HepG2 (cell line): ENCODE results near the gene GPD1. TPM values are rescaled to one million over a fixed set of nuclear protein-coding genes. Genes with fewer than 3 reads are reported as not detected.

Source experiments
- ATAC-seq: fragments of 200-7000 bp; cut with Tn5 transposase; 3 replicates; pipeline ENCODE4 v1.9.1; 2020; ENCODE audit warnings: mild to moderate bottlenecking, moderate library complexity
- BruUV-seq: library from RNA; stranded (reverse); fragments of 400-500 nt; replicated peaks from 2 replicates; lab custom pipeline; 2021; lab: Mats Ljungman, UMichigan
- CTCF ChIA-PET: fragments of 300-600 bp; formaldehyde crosslinking; extraction: SDS; loops from one replicate; lab custom pipeline; 2021; ENCODE audit warnings: low total read pairs, inconsistent platforms, low intra/inter-chr PET ratio; lab: Yijun Ruan, JAX
- POLR2A ChIA-PET: fragments of 350-600 bp; sonication (Branson Sonifier 250); formaldehyde crosslinking; loops from one replicate; lab custom pipeline; 2020; ENCODE audit warnings: antibody characterized with exemption, inconsistent platforms; lab: Yijun Ruan, JAX
- DNase-seq: peaks from one replicate; pipeline ENCODE4 v3.0.0-alpha.2; 2015; ENCODE audit warnings: low spot score
- FAIRE-seq: peaks from 3 replicates; lab custom pipeline; 2011; peaks lifted over from hg19 to GRCh38; lab: Jason Lieb, UNC
- H2AFZ ChIP-seq: one replicate; pipeline ENCODE4 v1.6.1; 2011; ENCODE audit warnings: low read length, inconsistent platforms
- H3K27ac ChIP-seq: fragments of 300-600 bp; 3 replicates; pipeline ENCODE4 v1.8.0; 2011; ENCODE audit warnings: mixed run types, mild to moderate bottlenecking, mixed read lengths, low read length, inconsistent platforms; ENCODE audit not compliant: insufficient read depth; ENCODE audit errors: extremely low read length
- H3K27me3 ChIP-seq, 2 experiments: fragments of 200-600 bp in 1 of 2; 2 replicates in 1 of 2; 3 replicates in 1 of 2; pipeline versions ENCODE4 v1.6.0 to v1.8.0; 2011; ENCODE audit warnings: low read length in 2 of 2, mild to moderate bottlenecking in 2 of 2, moderate library complexity in 2 of 2, inconsistent platforms in 1 of 2; ENCODE audit not compliant: insufficient read depth in 2 of 2, control insufficient read depth in 1 of 2
- H3K36me3 ChIP-seq, 2 experiments: fragments of 200-600 bp in 1 of 2; replicated peaks in 1 of 2; 2 replicates in 1 of 2; 3 replicates in 1 of 2; pipeline versions ENCODE4 v1.5.1 to v1.8.0; 2011; ENCODE audit warnings: low read length in 2 of 2, inconsistent platforms in 1 of 2; ENCODE audit not compliant: insufficient read depth in 2 of 2, control insufficient read depth in 1 of 2
- H3K4me1 ChIP-seq: 2 replicates; pipeline ENCODE4 v1.5.1; 2012; ENCODE audit warnings: low read length, inconsistent platforms; ENCODE audit not compliant: insufficient read depth
- H3K4me2 ChIP-seq: 2 replicates; pipeline ENCODE4 v1.6.0; 2011; ENCODE audit warnings: low read depth, low read length, inconsistent platforms
- H3K4me3 ChIP-seq, 3 experiments: fragments of 200-600 bp in 1 of 3; sonication (generic), shearing (Covaris generic) in 1 of 3; replicated peaks in 1 of 3; 2 replicates each; pipeline ENCODE4 v1.5.1; 2011 to 2016; ENCODE audit warnings: low read length in 3 of 3, inconsistent platforms in 2 of 3, low read depth in 2 of 3, mild to moderate bottlenecking in 2 of 3, control low read depth in 1 of 3, mixed read lengths in 1 of 3; ENCODE audit not compliant: insufficient read depth in 1 of 3
- H3K79me2 ChIP-seq: one replicate; pipeline ENCODE4 v1.6.1; 2011; ENCODE audit warnings: low read length, inconsistent platforms; ENCODE audit not compliant: insufficient read depth
- H3K9ac ChIP-seq: 2 replicates; pipeline ENCODE4 v1.6.0; 2011; ENCODE audit warnings: mild to moderate bottlenecking, low read depth, low read length, inconsistent platforms; ENCODE audit not compliant: insufficient read depth
- H3K9me3 ChIP-seq: 2 replicates; pipeline ENCODE4 v1.5.1; 2012; ENCODE audit warnings: mild to moderate bottlenecking, low read length
- H4K20me1 ChIP-seq: 2 replicates; pipeline ENCODE4 v1.6.0; 2011; ENCODE audit warnings: inconsistent platforms, mild to moderate bottlenecking, low read length, moderate library complexity; ENCODE audit not compliant: insufficient read depth
- ATF5 ChIP-seq: sonication (generic); formaldehyde crosslinking; IDR thresholded peaks from 2 replicates; pipeline ENCODE4 v1.4.0; 2020; ENCODE audit warnings: mild to moderate bottlenecking, low read depth, missing genetic modification reagents
- EED ChIP-seq: sonication (generic); formaldehyde crosslinking; IDR thresholded peaks from 2 replicates; pipeline ENCODE4 v1.5.0; 2020; ENCODE audit warnings: mild to moderate bottlenecking, missing genetic modification reagents
- ELF3 ChIP-seq: IDR thresholded peaks from 2 replicates; pipeline ENCODE4 v1.6.1; 2016; ENCODE audit warnings: missing genetic modification reagents, missing compliant biosample characterization
- GATAD1 ChIP-seq: IDR thresholded peaks from 2 replicates; pipeline ENCODE4 v1.6.1; 2016; ENCODE audit warnings: missing genetic modification reagents, missing compliant biosample characterization
- HOXA7 ChIP-seq: sonication (generic); formaldehyde crosslinking; IDR thresholded peaks from 2 replicates; pipeline ENCODE4 v1.8.1; 2022; ENCODE audit warnings: mild to moderate bottlenecking, missing genetic modification reagents, moderate library complexity
- ISL2 ChIP-seq: sonication (generic); formaldehyde crosslinking; IDR thresholded peaks from 2 replicates; pipeline ENCODE4 v1.5.0; 2020; ENCODE audit warnings: missing genetic modification reagents
- MTA1 ChIP-seq: sonication (generic); formaldehyde crosslinking; IDR thresholded peaks from 2 replicates; pipeline ENCODE4 v1.4.0; 2020; ENCODE audit warnings: missing genetic modification reagents, mild to moderate bottlenecking, borderline replicate concordance
- NCOA1 ChIP-seq: sonication (generic); formaldehyde crosslinking; IDR thresholded peaks from 2 replicates; pipeline ENCODE4 v1.9.0; 2021; ENCODE audit warnings: missing genetic modification reagents
- POGK ChIP-seq: sonication (generic); formaldehyde crosslinking; conservative IDR thresholded peaks from 2 replicates; pipeline ENCODE4 v1.8.0; 2022; ENCODE audit warnings: mild to moderate bottlenecking, moderate library complexity, missing genetic modification reagents
- SKI ChIP-seq: fragments of 450-650 bp; IDR thresholded peaks from one replicate; pipeline ENCODE4 v1.6.1; 2018; ENCODE audit warnings: mild to moderate bottlenecking; ENCODE audit not compliant: partially characterized antibody
- TAF15 ChIP-seq: fragments of 200-400 bp; formaldehyde crosslinking; IDR thresholded peaks from one replicate; pipeline ENCODE4 v1.6.1; 2018; ENCODE audit warnings: mild to moderate bottlenecking, low read depth, low read length; ENCODE audit not compliant: poor library complexity, severe bottlenecking
- TERF1 ChIP-seq: sonication (generic); formaldehyde crosslinking; IDR thresholded peaks from 2 replicates; pipeline ENCODE4 v1.8.0; 2022; ENCODE audit warnings: mild to moderate bottlenecking, missing genetic modification reagents, moderate library complexity
- TP53 ChIP-seq: sonication (generic); formaldehyde crosslinking; conservative IDR thresholded peaks from 2 replicates; pipeline ENCODE4 v1.4.0; 2020; ENCODE audit warnings: missing genetic modification reagents
- ZBED4 ChIP-seq: sonication (generic); formaldehyde crosslinking; IDR thresholded peaks from 2 replicates; pipeline ENCODE4 v1.4.0; 2020; ENCODE audit warnings: missing genetic modification reagents, borderline replicate concordance
- ZFP62 ChIP-seq: sonication (generic); formaldehyde crosslinking; IDR thresholded peaks from 2 replicates; pipeline ENCODE4 v1.4.0; 2020; ENCODE audit warnings: missing genetic modification reagents
- ZNF232 ChIP-seq: sonication (generic); formaldehyde crosslinking; IDR thresholded peaks from 2 replicates; pipeline ENCODE4 v1.4.0; 2020; ENCODE audit warnings: missing genetic modification reagents, borderline replicate concordance
- ZNF572 ChIP-seq: sonication (generic); formaldehyde crosslinking; IDR thresholded peaks from 2 replicates; pipeline ENCODE4 v1.5.1; 2020; ENCODE audit warnings: mild to moderate bottlenecking, missing genetic modification reagents
- WGBS: methylation state at CpG from one replicate; pipeline ENCODE4 v1.1.6; 2017; ENCODE audit warnings: low lambda C conversion rate; 5-methylcytosine and 5-hydroxymethylcytosine counted together
- in situ Hi-C: cut with HindIII; loops from 2 replicates; pipeline ENCODE4 v1.10.0; 2017; ENCODE audit warnings: low pct_unique_long_range_greater_than_20kb; ENCODE audit not compliant: extremely low pct_ligation_motif_present
- intact Hi-C: fragments of 100-400 bp; cut with micrococcal nuclease; formaldehyde crosslinking; loops from one replicate; pipeline ENCODE4 v1.10.0; 2022; ENCODE audit not compliant: unreplicated experiment
- polyA plus RNA-seq, 8 experiments: library from polyadenylated mRNA; depleted of rRNA in 3 of 8; stranded (reverse) in 7 of 8; unstranded in 1 of 8; fragments of >200 nt; fragmentation: Illumina TruSeq in 4 of 8; extraction: Trizol in 4 of 8; gene quantifications; 2 replicates each; pipeline versions ENCODE4 v1.2.1 to v1.2.3, GENCODE V29; 2011 to 2016; ENCODE audit warnings: low read depth in 4 of 8, missing spikeins in 1 of 8, mixed read lengths in 1 of 8; ENCODE audit not compliant: insufficient read depth in 1 of 8
- total RNA-seq, 5 experiments: library from RNA; depleted of rRNA; stranded (reverse); fragments of >200 nt; fragmentation: Illumina TruSeq; extraction: Trizol; gene quantifications; 2 replicates each; pipeline ENCODE4 v1.2.3, GENCODE V29; 2016; ENCODE audit warnings: low read depth in 1 of 5

The GPD1 gene
- total and polyA plus RNA-seq, 2 of the 13 experiments (the other 11 are each of a cell fraction or from before 2014, with no cell fraction given), result 3.7 to 30.6 TPM

GRCh38 chr12:50157259-50157658, 53.5 kb downstream of the GPD1 start:
- Histone ChIP-seq H3K4me3 (no peak overlapping the region), H4K20me1 (no peaks in the 10 kb centered on the region), H3K79me2 (peaks cover 28% of the 10 kb centered on the region), H3K36me3 (peaks cover 0 to 1% of the 10 kb centered on the region in 2 experiments; a peak in 1 of 5 replicates), H3K4me1 (0 out of 2 replicates have a peak, but pooled peaks cover 4% of the 10 kb centered on the region), H3K4me2 (no peak overlapping the region), H2AFZ (no peak overlapping the region), H3K27ac (no peak overlapping the region), H3K27me3 (no peaks in the 10 kb centered on the region), H3K9me3 (no peaks in the 10 kb centered on the region), H3K9ac (no peak overlapping the region)
- FAIRE-seq (no peak), DNase-seq (no peak), ATAC-seq (no peak)
- POLR2A ChIA-PET, result interaction anchor here (1.2 kb wide), 1 partner anchor 10 kb away, joined by 10 read pairs; the partner anchor contains the start of gene CERS5
- intact Hi-C loops (no loop called here), in situ Hi-C loops (no loop called here)
- no peak for TF ChIP-seq ISL2 (CRISPR knock-in tag)
- TF ChIP-seq EED (CRISPR knock-in tag), result no peak
- no peak for TF ChIP-seq NCOA1 (CRISPR knock-in tag)
- TF ChIP-seq ZNF572 (CRISPR knock-in tag), result no peak
- TF ChIP-seq HOXA7, result no peak
- TF ChIP-seq SKI, result no peak
- no peak for TF ChIP-seq TAF15
- no peak for TF ChIP-seq TP53 (CRISPR knock-in tag)
- no peak for TF ChIP-seq ZFP62 (CRISPR knock-in tag)
- no peak for TF ChIP-seq ZNF232 (CRISPR knock-in tag)
- no peak for TF ChIP-seq GATAD1 (CRISPR knock-in tag)
- no peak for TF ChIP-seq MTA1
- no peak for TF ChIP-seq ZBED4
- TF ChIP-seq ELF3 (CRISPR knock-in tag), result no peak
- no peak for TF ChIP-seq TERF1
- no peak for TF ChIP-seq ATF5
- TF ChIP-seq POGK, result no peak
- CTCF ChIA-PET, result no interaction called here
- 92% methylated on average over 2 of the region's 2 CpGs for WGBS
- no TSS peak for BruUV-seq
